ENCODE results near the gene GUF1. TPM values are rescaled to one million over a fixed set of nuclear protein-coding genes. Genes with fewer than 3 reads are reported as not detected.

The GUF1 gene
- total RNA-seq, 3 donors from 2014 or later, result 17.8 to 21.7 (median 21.4) TPM

GRCh38 chr4:44671636-44672035 lies 6.6 kb upstream of the GUF1 start:
- H3K9me3 ChIP-seq, result no peaks in the 10 kb centered on the region
- TF ChIP-seq, protein P1, sequence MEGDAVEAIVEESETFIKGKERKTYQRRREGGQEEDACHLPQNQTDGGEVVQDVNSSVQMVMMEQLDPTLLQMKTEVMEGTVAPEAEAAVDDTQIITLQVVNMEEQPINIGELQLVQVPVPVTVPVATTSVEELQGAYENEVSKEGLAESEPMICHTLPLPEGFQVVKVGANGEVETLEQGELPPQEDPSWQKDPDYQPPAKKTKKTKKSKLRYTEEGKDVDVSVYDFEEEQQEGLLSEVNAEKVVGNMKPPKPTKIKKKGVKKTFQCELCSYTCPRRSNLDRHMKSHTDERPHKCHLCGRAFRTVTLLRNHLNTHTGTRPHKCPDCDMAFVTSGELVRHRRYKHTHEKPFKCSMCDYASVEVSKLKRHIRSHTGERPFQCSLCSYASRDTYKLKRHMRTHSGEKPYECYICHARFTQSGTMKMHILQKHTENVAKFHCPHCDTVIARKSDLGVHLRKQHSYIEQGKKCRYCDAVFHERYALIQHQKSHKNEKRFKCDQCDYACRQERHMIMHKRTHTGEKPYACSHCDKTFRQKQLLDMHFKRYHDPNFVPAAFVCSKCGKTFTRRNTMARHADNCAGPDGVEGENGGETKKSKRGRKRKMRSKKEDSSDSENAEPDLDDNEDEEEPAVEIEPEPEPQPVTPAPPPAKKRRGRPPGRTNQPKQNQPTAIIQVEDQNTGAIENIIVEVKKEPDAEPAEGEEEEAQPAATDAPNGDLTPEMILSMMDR (IDR thresholded peaks at IDR 0.05), result no peak
- DNase-seq (no peak), ATAC-seq (no peak)
- H3K36me3 ChIP-seq (ENCODE audit: low read depth), result no peaks in the 10 kb centered on the region
- intact Hi-C loops (cut with DNase I, micrococcal nuclease), result no loop called here
- no peaks in the 10 kb centered on the region for H3K4me1 ChIP-seq (ENCODE audit: low read depth)
- H3K4me3 ChIP-seq, result no peak overlapping the region

DNA sequence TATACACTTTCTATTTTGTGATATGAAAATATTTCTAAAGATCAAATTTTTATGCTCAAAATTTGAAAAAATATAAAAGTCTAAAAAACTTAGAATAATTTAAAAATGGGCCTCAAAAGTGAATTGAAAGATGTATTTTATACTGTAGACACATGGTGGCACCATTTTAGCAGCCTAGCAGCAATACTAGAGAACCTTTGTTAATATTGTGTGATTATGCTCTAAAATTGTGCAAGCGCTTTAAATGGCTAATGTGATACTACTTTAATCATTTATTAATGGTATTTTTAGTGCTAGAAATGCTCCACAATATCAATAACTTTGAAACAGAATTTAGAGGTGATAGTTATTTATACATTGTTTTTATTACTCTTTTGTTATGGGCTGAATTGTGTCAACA lies 3.7 kb upstream of the GUF1 start:
- DNase-seq (no peak), ATAC-seq (no peak)
- no peak overlapping the region for H3K4me3 ChIP-seq
- peaks cover 2% of the 10 kb centered on the region for H3K4me1 ChIP-seq (ENCODE audit: low read depth)
- H3K9me3 ChIP-seq, result no peaks in the 10 kb centered on the region
- intact Hi-C loops (cut with DNase I, micrococcal nuclease), result no loop called here
- TF ChIP-seq, protein P1 (IDR thresholded peaks at IDR 0.05), result no peak
- H3K36me3 ChIP-seq (ENCODE audit: low read depth), result no peaks in the 10 kb centered on the region

DNA sequence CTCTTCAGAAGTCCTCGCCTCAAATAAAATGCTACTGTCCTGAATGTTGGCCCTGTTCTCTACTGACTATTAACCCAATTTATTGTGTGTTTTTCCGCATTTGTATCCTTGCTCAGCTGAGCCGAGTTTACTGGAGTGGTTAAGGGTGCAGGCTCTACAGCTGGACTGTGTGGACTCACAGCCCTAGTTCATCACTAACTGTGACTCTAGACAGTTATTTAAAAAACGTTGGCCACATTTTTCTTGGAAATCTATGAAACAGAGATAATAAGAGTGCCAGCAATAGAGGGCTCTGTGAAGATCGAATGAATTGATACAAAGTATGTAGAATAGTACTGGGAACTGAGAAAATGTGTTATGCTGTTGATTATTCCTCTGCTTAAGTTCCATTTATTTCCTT lies 2.9 kb upstream of the GUF1 start:
- H3K36me3 ChIP-seq (ENCODE audit: low read depth), result no peaks in the 10 kb centered on the region
- intact Hi-C loops (cut with DNase I, micrococcal nuclease), result no loop called here

DNA sequence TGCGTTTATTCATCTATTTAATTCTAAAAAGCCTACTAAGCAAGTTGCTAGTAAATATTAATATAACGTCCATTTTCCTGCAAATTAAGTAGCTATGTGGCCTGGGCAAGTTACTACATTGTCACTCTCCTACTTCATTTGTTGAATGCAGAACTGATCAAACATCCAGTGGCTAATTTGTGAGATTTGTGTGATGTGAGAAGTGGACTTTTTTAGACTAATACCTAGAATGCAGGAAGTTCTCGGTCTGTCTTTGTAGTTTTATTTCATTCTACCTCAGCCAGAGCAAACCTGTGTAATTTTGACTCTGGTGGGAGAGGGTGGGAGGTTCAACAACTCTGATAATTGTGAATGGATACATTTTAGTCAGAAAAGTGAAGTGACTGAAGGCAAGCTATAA lies 840 bp downstream of the GUF1 start:
- Histone ChIP-seq H3K9me3 (no peaks in the 10 kb centered on the region), H3K4me3 (peak overlapping the region; percentile 83), H3K4me1 (ENCODE audit: low read depth) (peaks cover 16% of the 10 kb centered on the region), H3K36me3 (ENCODE audit: low read depth) (no peaks in the 10 kb centered on the region)
- DNase-seq, result no peak
- TF ChIP-seq, protein P1 (IDR thresholded peaks at IDR 0.05), result no peak
- ATAC-seq, result no peak
- intact Hi-C loops (cut with DNase I, micrococcal nuclease), result no loop called here

More for the DNA sequence above, 2.9 kb upstream of the GUF1 start:
- TF ChIP-seq, protein P1 (IDR thresholded peaks at IDR 0.05), result no peak
- ATAC-seq (no peak), DNase-seq (no peak)
- H3K4me1 ChIP-seq (ENCODE audit: low read depth), result peaks cover 11% of the 10 kb centered on the region
- H3K9me3 ChIP-seq, result no peaks in the 10 kb centered on the region
- H3K4me3 ChIP-seq, result no peak overlapping the region

DNA sequence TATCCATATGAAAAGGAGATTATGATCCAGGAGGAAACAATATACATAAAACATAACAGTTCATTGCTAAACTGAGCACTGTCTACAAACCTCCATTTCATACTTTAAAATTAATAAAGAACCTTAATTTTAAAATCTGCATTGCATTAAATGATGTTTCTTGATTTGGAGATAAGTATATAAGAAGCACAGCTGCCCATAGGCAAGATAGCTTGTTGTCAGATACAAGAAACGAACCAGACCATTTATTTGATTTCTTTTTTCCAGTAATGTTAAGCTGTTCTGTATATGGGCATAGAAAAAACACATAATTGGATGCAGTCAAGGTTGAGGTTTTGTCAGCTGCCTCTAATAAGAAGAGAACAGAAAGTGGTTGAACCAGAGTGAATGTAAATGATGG lies 6.4 kb downstream of the GUF1 start:
- Histone ChIP-seq H3K4me1 (ENCODE audit: low read depth) (peaks cover 12% of the 10 kb centered on the region), H3K4me3 (no peak overlapping the region), H3K36me3 (ENCODE audit: low read depth) (no peaks in the 10 kb centered on the region), H3K9me3 (no peaks in the 10 kb centered on the region)
- no peak for DNase-seq
- TF ChIP-seq, protein P1 (IDR thresholded peaks at IDR 0.05), result no peak
- no peak for ATAC-seq
- intact Hi-C loops (cut with DNase I, micrococcal nuclease), result no loop called here

DNA sequence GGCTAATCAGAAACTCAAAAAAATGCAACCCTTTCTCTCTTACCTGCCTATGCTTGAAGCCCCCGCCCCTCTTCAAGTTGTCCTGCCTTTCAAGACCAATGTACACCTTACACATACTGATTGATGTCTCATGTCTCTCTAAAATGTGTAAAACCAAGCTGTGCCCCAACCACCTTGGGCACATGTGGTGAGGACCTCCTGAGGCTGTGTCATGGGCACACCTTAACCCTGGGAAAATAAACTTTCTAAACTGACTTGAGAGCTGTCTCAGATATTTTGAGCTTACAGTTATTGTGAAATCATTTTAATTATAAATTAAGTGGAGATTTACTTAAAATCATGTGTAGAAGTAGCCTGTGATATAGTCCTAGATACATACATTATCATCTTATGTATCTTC lies 22.2 kb downstream of the GUF1 start:
- ATAC-seq (no peak), DNase-seq (no peak)
- Histone ChIP-seq H3K4me1 (ENCODE audit: low read depth) (no peaks in the 10 kb centered on the region), H3K4me3 (no peak overlapping the region), H3K36me3 (ENCODE audit: low read depth) (no peaks in the 10 kb centered on the region), H3K9me3 (no peaks in the 10 kb centered on the region)
- intact Hi-C loops (cut with DNase I, micrococcal nuclease), result no loop called here
- TF ChIP-seq, protein P1 (IDR thresholded peaks at IDR 0.05), result no peak

All from mucosa of descending colon (tissue), 3 donors.